Activated T-cell treated with anti-CD3 and anti-CD28 coated beads, Interleukin-2, amount 50 U/mL, for 72 hours (primary cell): ENCODE data around the gene LONP1. TPM values are rescaled to one million over a fixed set of nuclear protein-coding genes. Genes with fewer than 3 reads are reported as not detected.
"Not testable (repeated sequence)": the region's sequence is repeated elsewhere in the genome, so short reads cannot be mapped to it uniquely, and the experiment has no call there.

Experiments
- ATAC-seq, 2 donors: fragments of 150-1000 bp; cut with Tn5 transposase; replicated peaks in 1 of 2; 2 replicates each; pipeline ENCODE4 v1.10.0; 2021; ENCODE audit warnings: moderate library complexity in 2 of 2, mild to moderate bottlenecking in 1 of 2
- DNase-seq, 2 donors: peaks; one replicate each; pipeline ENCODE4 v3.0.0; 2021 to 2022; ENCODE audit warnings: mixed read lengths in 1 of 2
- H3K27ac Mint-ChIP-seq: one replicate; pipeline ENCODE4 v1.8.0; 2022; ENCODE audit warnings: mild to moderate bottlenecking, moderate library complexity, mixed read lengths
- H3K27me3 Mint-ChIP-seq: one replicate; pipeline ENCODE4 v1.8.0; 2022; ENCODE audit warnings: low read depth, mixed read lengths
- H3K36me3 Mint-ChIP-seq, 2 donors: one replicate each; pipeline ENCODE4 v1.8.0; 2022; ENCODE audit warnings: mixed read lengths in 2 of 2, mild to moderate bottlenecking in 1 of 2; ENCODE audit not compliant: insufficient read depth in 2 of 2
- H3K4me1 Mint-ChIP-seq: one replicate; pipeline ENCODE4 v1.8.0; 2022; ENCODE audit warnings: low read depth, mixed read lengths
- H3K4me3 Mint-ChIP-seq, 2 donors: one replicate each; pipeline ENCODE4 v1.8.0; 2022; ENCODE audit warnings: mild to moderate bottlenecking in 2 of 2, mixed read lengths in 2 of 2, moderate library complexity in 2 of 2
- H3K9me3 Mint-ChIP-seq, 2 donors: one replicate each; pipeline ENCODE4 v1.8.0; 2022; ENCODE audit warnings: mixed read lengths in 2 of 2
- total RNA-seq, 2 donors: library from RNA; stranded (reverse); gene quantifications; one replicate each; pipeline ENCODE4 v1.2.3, GENCODE V29; 2022

Gene LONP1
- total RNA-seq, 2 donors from 2014 or later, result 262 to 266 TPM

- H3K27me3 Mint-ChIP-seq, result no peaks in the 10 kb centered on the region
- ATAC-seq, result no peak
- no peaks in the 10 kb centered on the region for H3K9me3 Mint-ChIP-seq
- peaks cover 8 to 15% of the 10 kb centered on the region in 2 donors for H3K36me3 Mint-ChIP-seq
- H3K4me3 Mint-ChIP-seq, result peak overlapping the region; percentile 54 to 59
- H3K4me1 Mint-ChIP-seq, result peaks cover 33% of the 10 kb centered on the region
- H3K27ac Mint-ChIP-seq, result peak overlapping the region; percentile 63
- no peak for DNase-seq
These were observed 25.6 kb downstream of the LONP1 start for GRCh38 chr19:5694167-5694955.

DNA sequence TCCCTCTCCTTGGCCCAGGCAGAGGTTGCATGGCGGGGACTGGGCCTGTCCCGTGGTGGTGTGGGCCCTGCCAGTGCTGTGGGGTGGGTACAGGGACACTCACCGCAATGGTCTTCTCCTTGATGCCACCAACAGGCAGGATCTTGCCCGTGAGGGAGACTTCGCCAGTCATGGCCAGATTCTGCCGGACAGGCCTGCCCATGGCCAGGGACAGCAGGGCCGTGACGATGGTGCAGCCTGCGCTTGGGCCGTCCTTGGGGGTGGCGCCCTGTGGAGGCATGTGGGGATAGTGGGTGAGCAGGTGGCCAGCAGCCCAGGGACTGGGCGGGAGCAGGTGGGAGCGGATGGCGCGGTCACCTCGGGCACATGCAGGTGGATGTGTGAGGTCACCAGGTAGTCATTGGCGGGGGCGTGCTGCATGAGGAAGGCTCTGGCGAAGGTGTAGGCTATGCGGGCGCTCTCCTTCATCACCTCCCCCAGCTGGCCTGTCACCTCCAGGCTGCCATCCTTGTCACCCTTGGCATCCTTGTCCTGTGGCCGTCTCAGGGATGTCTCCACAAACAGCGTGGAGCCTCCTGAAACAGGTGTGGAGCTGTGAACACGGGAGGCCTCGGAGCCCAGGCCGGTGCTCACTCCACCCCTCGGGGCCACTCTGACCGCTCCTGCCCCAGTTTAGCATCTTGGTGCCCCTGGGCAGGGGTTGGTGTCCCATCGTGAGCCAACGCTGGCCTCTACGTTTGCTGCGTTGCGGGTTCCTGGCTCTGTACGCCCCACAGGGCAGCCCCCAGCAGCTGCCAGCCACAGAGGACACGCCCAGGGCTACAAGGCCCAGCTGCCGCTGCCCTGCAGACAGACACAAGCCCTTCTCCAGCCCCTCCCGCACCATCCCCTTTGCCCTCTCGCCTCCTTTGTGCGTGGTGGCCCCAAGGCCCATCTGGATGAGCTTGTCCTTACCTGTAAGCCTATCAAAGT, 26.5 kb downstream of the LONP1 start:
- Mint-ChIP-seq H3K27me3 (no peaks in the 10 kb centered on the region), H3K4me1 (peaks cover 33% of the 10 kb centered on the region), H3K9me3 (no peaks in the 10 kb centered on the region), H3K36me3 (peaks cover 8 to 15% of the 10 kb centered on the region in 2 donors), H3K27ac (peak overlapping the region; percentile 83), H3K4me3 (peak overlapping the region; percentile 11 to 99)
- DNase-seq (peak in 1 of 2 donors; percentile 20), ATAC-seq (no peak)

DNA sequence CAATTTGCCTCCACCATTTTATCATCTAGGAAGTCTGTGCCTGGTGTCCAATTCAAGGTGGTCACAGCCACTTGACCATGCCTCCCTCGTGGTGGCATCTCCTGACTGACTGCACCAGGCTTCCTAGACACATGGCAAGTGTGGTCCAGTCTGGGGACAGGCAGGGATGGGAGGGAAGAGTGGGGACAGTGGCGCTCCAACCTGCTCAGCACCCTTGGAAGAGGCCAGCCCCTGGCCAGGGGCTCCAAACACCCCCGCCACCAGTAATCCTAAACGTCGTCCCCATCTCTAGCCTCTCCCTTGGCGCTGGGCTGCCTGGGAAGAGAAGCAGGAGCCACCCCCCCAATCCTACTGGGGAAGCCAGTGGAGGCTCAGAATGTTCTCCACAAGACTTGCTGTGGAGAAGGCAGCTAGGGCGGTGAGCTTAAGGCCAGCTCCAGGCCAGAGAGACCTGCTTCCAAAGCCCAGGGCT, 27.2 kb downstream of the LONP1 start:
- peak overlapping the region; percentile 83 for H3K27ac Mint-ChIP-seq
- peak overlapping the region; percentile 95 to 99 for H3K4me3 Mint-ChIP-seq
- no peak for ATAC-seq
- H3K9me3 Mint-ChIP-seq, result no peaks in the 10 kb centered on the region
- no peaks in the 10 kb centered on the region for H3K27me3 Mint-ChIP-seq
- DNase-seq, result no peak
- H3K4me1 Mint-ChIP-seq, result peaks cover 38% of the 10 kb centered on the region
- peaks cover 8 to 15% of the 10 kb centered on the region in 2 donors for H3K36me3 Mint-ChIP-seq

GRCh38 chr19:5691822-5692722, 27.9 kb downstream of the LONP1 start:
- Mint-ChIP-seq H3K27ac (peak overlapping the region; percentile 83), H3K27me3 (no peaks in the 10 kb centered on the region), H3K36me3 (peaks cover 8 to 15% of the 10 kb centered on the region in 2 donors), H3K9me3 (no peaks in the 10 kb centered on the region), H3K4me1 (peaks cover 38% of the 10 kb centered on the region), H3K4me3 (peak overlapping the region; percentile 95 to 99)
- ATAC-seq (no peak), DNase-seq (peak; percentile 31)

GRCh38 chr19:5690955-5691821, 28.8 kb downstream of the LONP1 start:
- Mint-ChIP-seq H3K9me3 (no peaks in the 10 kb centered on the region), H3K4me3 (peak overlapping the region; percentile 95 to 99), H3K27me3 (no peaks in the 10 kb centered on the region), H3K27ac (peak overlapping the region; percentile 93), H3K36me3 (peaks cover 8 to 15% of the 10 kb centered on the region in 2 donors), H3K4me1 (peaks cover 43% of the 10 kb centered on the region)
- ATAC-seq (peak in 1 of 2 donors; percentile 1), DNase-seq (peak; percentile 59 to 69)

DNA sequence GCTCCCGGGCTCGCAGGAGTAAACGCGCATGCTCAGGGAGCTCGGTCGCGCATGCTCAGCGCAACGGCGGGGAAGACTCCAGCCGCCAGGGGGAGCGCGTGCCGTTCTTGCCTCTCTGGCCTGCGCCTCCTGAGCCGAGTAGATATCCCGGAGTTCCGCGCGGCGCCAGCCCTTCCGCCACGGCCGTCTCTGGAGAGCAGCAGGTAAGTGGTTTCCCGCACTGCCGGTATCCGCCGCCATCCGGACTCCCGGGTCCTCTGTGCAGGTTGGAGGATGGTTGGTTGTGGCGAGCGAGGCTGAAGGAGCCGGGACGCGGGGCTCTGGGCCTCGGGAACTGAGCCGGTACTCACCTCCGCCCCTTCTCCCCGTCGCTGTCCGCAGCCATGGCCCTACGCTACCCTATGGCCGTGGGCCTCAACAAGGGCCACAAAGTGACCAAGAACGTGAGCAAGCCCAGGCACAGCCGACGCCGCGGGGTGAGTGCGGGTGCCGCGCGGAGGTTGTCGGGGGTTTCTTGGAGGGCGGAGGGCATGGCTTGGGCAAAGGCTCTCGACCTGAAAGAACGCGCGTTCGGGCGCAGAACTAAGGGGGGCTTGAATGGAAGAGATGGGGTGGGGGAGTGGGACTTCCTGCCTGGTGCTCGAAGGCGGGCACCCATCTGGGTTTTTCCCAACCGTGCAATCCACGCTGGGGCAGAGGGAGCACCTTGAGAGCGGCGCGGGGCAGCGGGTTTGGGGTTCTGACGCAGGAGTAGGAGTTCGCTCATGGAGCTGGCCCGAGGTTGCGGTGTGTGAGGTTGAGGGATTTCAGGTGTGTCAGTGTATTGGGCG, 29.6 kb downstream of the LONP1 start, which contains the start of gene RPL36:
TSS of gene RPL36 (plus strand) at position 171 of the 830 bp plus-strand sequence. CDS start at position 384, 213 bp downstream.
- peak; percentile 99 to 100 for DNase-seq
- H3K9me3 Mint-ChIP-seq, result no peaks in the 10 kb centered on the region
- ATAC-seq, result peak; percentile 49 to 54
- H3K27ac Mint-ChIP-seq, result peak within 1 kb of the TSS; percentile 93
- peak within 1 kb of the TSS; percentile 95 to 99 for H3K4me3 Mint-ChIP-seq
- no peaks in the 10 kb centered on the region for H3K27me3 Mint-ChIP-seq
- H3K36me3 Mint-ChIP-seq, result peaks cover 8 to 15% of the 10 kb centered on the region in 2 donors
- peaks cover 48% of the 10 kb centered on the region for H3K4me1 Mint-ChIP-seq

GRCh38 chr19:5688262-5688881, 31.6 kb downstream of the LONP1 start:
- peaks cover 4 to 12% of the 10 kb centered on the region in 2 donors for H3K36me3 Mint-ChIP-seq
- peak overlapping the region; percentile 83 for H3K27ac Mint-ChIP-seq
- H3K27me3 Mint-ChIP-seq, ATAC-seq, H3K9me3 Mint-ChIP-seq, DNase-seq: not testable (repeated sequence)
- H3K4me1 Mint-ChIP-seq, result peaks cover 44% of the 10 kb centered on the region
- H3K4me3 Mint-ChIP-seq, result peak overlapping the region; percentile 75 to 76

DNA sequence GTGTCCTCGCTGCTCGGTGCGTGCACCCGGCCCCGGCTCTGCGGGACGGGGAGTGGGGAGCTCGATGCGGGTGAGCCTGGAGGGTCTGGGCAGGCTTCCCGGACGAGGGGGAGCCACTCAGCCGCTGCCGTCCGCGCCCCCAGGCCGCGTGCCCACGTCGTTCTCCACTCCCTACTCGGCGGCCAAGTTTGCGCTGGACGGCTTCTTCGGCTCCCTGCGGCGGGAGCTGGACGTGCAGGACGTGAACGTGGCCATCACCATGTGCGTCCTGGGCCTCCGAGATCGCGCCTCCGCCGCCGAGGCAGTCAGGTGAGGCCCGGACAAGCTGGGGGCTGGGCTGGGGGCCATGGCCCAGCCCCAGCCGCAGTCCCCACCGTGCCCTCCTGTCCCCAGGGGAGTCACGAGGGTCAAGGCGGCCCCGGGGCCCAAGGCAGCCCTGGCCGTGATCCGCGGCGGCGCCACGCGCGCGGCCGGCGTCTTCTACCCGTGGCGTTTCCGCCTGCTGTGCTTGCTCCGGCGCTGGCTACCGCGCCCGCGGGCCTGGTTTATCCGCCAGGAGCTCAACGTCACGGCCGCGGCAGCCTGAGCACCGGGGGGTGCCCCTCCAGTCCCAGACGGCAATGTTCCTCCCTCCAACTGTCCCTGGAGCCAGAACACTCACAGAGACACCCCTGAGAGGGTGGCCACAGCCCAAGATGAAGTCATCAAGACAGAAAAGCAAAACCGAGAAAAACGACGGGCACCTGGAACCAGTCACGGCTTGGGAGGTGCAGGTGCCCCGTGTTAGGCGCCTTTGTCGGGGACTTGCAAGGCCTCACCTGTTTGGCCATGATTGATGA, 32.4 kb downstream of the LONP1 start:
- DNase-seq, result no peak
- Mint-ChIP-seq H3K4me1 (peaks cover 40% of the 10 kb centered on the region), H3K36me3 (peaks cover 4 to 11% of the 10 kb centered on the region in 2 donors), H3K9me3 (no peaks in the 10 kb centered on the region), H3K4me3 (peak overlapping the region; percentile 85 to 88), H3K27me3 (no peaks in the 10 kb centered on the region), H3K27ac (peak overlapping the region; percentile 19)
- no peak for ATAC-seq

GRCh38 chr19:5686647-5687359, 33.1 kb downstream of the LONP1 start:
- no peaks in the 10 kb centered on the region for H3K27me3 Mint-ChIP-seq
- H3K4me1 Mint-ChIP-seq, result peaks cover 36% of the 10 kb centered on the region
- peak overlapping the region; percentile 40 for H3K27ac Mint-ChIP-seq
- no peaks in the 10 kb centered on the region for H3K9me3 Mint-ChIP-seq
- peak; percentile 74 to 75 for ATAC-seq
- peaks cover 4 to 11% of the 10 kb centered on the region in 2 donors for H3K36me3 Mint-ChIP-seq
- peak overlapping the region; percentile 85 to 88 for H3K4me3 Mint-ChIP-seq
- peak; percentile 100 for DNase-seq
